ENCODE data around the gene ENPP6.

Gene ENPP6

GRCh38 chr4:184199780-184200179, 17.9 kb downstream of the ENPP6 start (continued):
- TF ChIP-seq, protein P1, sequence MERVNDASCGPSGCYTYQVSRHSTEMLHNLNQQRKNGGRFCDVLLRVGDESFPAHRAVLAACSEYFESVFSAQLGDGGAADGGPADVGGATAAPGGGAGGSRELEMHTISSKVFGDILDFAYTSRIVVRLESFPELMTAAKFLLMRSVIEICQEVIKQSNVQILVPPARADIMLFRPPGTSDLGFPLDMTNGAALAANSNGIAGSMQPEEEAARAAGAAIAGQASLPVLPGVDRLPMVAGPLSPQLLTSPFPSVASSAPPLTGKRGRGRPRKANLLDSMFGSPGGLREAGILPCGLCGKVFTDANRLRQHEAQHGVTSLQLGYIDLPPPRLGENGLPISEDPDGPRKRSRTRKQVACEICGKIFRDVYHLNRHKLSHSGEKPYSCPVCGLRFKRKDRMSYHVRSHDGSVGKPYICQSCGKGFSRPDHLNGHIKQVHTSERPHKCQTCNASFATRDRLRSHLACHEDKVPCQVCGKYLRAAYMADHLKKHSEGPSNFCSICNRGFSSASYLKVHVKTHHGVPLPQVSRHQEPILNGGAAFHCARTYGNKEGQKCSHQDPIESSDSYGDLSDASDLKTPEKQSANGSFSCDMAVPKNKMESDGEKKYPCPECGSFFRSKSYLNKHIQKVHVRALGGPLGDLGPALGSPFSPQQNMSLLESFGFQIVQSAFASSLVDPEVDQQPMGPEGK (CRISPR knock-in tag; IDR thresholded peaks at IDR 0.05; ENCODE audit: borderline replicate concordance) = no peak

DNA sequence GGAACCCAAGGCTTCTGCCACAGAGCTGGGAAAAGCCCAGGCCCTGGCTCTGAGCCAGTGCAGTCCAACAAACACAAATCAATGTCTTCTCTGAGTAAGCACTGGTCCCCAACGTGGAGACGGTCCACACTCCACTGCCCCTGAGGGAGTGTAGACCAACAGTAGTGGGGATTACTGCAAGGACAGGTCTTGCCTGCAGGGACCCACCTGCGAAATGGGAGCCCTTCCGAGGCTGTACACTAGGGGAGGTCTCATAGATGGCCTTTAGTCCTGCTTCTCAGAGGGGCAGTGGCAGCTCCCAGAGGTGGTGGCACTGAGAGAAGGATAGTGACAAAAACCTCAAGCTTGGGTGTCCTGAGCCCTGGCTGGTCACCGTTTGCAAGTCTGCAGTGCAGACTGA, 19.5 kb downstream of the ENPP6 start:
- no peak for ATAC-seq
- TF ChIP-seq ZFP3 (CRISPR knock-in tag; IDR thresholded peaks at IDR 0.05) (no peak), ZNF70 (CRISPR knock-in tag; IDR thresholded peaks at IDR 0.05) (no peak), TSHZ2 (CRISPR knock-in tag; IDR thresholded peaks at IDR 0.05) (no peak)

DNA sequence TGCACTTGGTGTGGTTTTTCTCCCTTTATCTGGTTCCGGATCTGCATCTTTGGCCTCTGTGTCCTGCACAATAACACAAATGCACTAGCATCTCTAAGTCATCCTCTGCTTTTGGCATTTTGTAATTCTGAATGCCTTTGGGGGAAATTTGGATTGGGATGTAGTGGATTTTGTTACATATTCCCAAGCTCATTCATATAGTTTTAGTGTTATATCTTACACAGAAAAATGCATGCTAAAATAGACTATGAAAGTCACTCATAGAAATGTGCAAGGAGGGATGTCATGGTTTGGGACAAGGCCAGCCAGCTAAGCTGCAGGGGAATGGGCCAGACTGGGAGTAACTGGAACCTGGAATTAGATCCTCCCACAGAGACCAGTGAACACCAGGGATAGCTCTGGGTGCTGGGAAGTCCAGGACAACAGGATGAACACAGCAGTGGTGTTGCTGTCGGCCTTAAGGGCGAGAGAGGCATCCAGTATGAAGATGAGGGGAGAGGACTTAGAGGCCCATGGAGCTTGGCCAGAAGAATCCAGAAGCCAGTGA, 20.1 kb downstream of the ENPP6 start:
- ATAC-seq = no peak
- TF ChIP-seq ISL1 (CRISPR knock-in tag; IDR thresholded peaks at IDR 0.05) (no peak), ZNF565 (CRISPR knock-in tag; conservative IDR thresholded peaks at IDR 0.05; ENCODE audit: low read depth) (no peak), GLIS3 (CRISPR knock-in tag; IDR thresholded peaks at IDR 0.05) (no peak), POU6F1 (CRISPR knock-in tag; IDR thresholded peaks at IDR 0.05; ENCODE audit: borderline replicate concordance, low read depth) (no peak)

GRCh38 chr4:184196730-184197385, 20.8 kb downstream of the ENPP6 start:
- TF ChIP-seq ISL1 (CRISPR knock-in tag; IDR thresholded peaks at IDR 0.05) = peak; percentile 40; the same call in 1 of the 2 replicates
- no peak for TF ChIP-seq PPARA (CRISPR knock-in tag; IDR thresholded peaks at IDR 0.05; ENCODE audit: borderline replicate concordance)
- no peak for TF ChIP-seq ZNF8 (CRISPR knock-in tag; IDR thresholded peaks at IDR 0.05)
- ATAC-seq = no peak

DNA sequence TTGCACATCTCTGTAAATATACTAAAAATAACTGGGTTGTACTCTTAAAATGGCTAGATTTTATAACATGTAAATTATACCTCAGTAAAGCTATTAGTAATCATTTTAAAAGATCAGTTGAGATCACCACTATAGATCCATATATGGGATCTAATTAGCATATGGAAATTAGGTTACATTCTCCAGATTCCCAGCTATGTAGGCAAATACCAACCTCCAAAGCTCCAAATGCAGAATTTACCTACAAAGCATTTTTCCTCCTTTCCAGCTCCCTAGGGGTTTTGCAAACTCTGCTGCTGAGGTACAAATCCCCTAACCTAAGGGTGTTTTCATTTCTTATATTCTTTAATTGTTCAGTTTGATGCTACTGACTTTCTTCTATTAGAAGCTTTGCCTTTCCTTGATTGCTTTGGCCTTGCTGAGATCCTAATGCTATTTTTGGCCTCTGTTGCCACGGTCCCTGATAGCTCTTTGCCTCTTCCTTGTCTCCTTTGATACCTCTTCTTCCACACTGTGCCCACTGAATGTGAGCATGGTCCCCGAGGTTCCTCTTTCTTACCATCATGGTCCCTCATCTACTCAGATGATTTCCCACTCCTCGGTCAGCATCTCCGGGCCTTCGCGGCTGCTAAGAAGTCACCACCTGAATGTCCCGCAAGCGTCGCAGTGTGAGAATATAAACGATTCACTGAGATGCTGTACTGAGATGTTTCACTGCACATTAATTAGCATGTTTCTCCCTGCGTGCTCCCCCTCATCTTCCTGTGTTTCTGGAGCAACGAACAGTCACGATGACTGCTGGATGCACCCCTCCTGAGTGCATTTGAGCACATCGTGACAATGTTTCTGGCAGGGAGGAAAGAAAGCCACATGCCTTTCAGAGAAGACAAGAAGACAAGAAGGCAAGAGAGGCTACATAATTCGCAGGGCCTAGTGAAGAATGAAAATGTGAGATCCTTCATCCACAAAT, 23.8 kb downstream of the ENPP6 start:
- TF ChIP-seq SNAI2 (CRISPR knock-in tag; IDR thresholded peaks at IDR 0.05) = no peak
- TF ChIP-seq ISL1 (CRISPR knock-in tag; IDR thresholded peaks at IDR 0.05) = no peak
- TF ChIP-seq TSHZ2 (CRISPR knock-in tag; IDR thresholded peaks at IDR 0.05) = no peak
- TF ChIP-seq OSR1 (CRISPR knock-in tag; IDR thresholded peaks at IDR 0.05) = no peak
- no peak for TF ChIP-seq ZNF70 (CRISPR knock-in tag; IDR thresholded peaks at IDR 0.05)
- TF ChIP-seq ZNF8 (CRISPR knock-in tag; IDR thresholded peaks at IDR 0.05) = no peak
- TF ChIP-seq CREB5 (CRISPR knock-in tag; IDR thresholded peaks at IDR 0.05; ENCODE audit: low read depth) = no peak
- TF ChIP-seq GLIS3 (CRISPR knock-in tag; IDR thresholded peaks at IDR 0.05) = no peak
- TF ChIP-seq ZFP30 (CRISPR knock-in tag; IDR thresholded peaks at IDR 0.05) = no peak
- TF ChIP-seq ZNF565 (CRISPR knock-in tag; conservative IDR thresholded peaks at IDR 0.05; ENCODE audit: low read depth) = no peak
- TF ChIP-seq, protein P1 (CRISPR knock-in tag; IDR thresholded peaks at IDR 0.05; ENCODE audit: borderline replicate concordance) = no peak
- TF ChIP-seq CSDC2 (CRISPR knock-in tag; IDR thresholded peaks at IDR 0.05) = no peak

More for the DNA sequence above, 23.8 kb downstream of the ENPP6 start:
- ATAC-seq = no peak
